Fibroblast of upper back skin (primary cell): ENCODE data around the gene MACO1.
"Not testable (repeated sequence)": the region's sequence is repeated elsewhere in the genome, so short reads cannot be mapped to it uniquely, and the experiment has no call there.

Experiments
- DNase-seq: peaks from one replicate; pipeline ENCODE4 v3.0.0-alpha.2; 2013

MACO1 gene

DNA sequence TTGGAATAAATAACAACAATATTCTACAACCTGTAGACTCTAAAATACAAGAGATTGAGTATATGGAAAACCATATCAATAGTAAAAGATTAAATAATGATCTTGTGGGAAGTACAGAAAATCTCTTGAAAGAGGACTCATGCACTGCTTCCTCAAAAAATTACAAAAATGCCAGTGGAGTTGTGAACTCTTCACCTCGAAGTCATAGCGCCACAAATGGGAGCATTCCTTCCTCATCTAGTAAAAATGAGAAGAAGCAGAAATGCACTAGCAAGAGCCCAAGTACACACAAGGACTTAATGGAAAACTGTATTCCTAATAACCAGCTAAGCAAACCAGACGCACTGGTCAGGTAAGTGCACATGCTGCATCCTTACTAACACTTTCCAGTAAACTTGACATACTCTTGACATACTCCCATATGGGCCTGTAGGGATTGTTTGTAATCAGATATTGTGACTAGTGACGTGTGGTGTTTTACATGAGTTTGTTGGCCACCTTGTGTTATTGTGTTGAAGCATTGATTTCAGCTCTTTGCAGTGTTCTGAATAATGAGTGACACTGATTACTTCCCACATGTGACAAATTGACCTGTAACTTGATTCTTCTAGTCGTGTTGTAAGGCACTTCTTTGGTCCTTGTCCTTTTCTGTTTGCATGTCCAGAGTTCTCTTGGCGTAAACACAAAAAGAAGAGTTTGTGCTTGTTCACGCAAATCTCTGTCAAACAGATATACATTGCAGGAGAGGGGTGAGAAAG is 28.0 kb downstream of the MACO1 start:
- peak; percentile 37 for DNase-seq

DNA sequence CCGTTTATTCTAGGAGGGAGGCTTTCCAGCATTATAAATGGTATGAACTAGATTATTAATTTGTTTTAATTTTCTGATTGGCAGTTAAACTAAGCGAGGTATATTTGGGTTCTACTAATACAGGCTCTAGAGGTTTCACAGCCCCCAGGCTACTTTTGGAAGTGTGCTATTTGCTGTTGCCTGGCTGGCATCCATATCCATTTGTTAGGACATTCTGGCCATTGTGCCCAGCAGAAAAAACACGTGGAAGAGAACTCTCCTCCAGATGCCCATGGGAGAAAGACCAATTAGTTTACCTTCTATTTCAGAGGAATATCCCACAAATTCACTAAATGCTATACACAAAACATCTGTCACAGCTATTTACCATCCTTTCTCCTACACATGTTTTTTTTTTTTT is 29.3 kb downstream of the MACO1 start:
- no peak for DNase-seq

DNA sequence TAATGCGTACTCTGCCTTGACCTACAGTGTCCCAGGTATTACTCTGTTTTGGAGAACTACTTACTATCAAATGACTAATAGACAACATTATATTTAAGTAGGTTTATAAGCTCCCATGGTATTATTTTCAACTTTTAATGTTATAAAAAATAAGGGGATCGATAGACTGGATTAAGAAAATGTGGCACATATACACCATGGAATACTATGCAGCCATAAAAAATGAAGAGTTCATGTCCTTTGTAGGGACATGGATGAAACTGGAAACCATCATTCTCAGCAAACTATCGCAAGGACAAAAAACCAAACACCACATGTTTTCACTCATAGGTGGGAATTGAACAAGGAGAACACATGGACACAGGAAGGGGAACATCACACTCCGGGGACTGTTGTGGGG is 30.1 kb downstream of the MACO1 start:
- not testable (repeated sequence) for DNase-seq

DNA sequence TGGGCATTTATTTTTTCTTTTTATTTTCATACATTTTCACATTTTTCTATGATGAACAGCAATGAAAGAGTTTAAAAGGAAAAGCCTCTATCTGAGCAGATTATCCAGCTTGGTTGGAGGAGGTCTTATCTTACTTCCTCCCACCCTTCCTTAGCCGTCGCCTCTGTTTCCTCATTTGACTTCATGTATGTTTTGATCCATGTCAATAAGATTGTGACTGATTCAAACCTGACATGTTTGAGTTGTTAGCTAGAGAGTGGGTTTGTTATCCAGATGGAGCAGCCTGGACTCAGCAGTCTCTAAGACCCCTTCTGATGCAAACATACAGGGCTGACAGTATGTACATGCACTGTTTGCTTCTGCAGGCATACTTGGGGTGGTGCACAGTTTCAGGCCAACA is 31.2 kb downstream of the MACO1 start:
- DNase-seq = no peak

DNA sequence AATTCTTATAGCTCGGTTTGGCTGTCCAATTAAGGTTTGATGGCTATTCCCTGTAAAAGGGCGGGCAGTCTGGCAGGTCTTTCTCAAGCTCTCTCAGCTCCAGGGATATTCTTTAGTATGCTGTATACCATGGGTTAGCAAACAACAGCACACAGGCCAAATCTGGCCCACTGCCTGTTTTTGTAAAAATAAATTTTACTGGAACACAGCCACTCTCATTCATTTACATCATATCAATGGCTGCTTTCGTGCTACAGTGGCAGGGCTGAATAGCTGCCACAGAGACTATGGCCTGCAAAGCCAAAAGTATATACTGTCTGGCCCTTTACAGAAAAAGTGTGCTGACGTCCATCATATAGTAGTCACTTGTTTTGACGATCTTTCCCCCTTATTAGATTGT is 32.0 kb downstream of the MACO1 start:
- no peak for DNase-seq

DNA sequence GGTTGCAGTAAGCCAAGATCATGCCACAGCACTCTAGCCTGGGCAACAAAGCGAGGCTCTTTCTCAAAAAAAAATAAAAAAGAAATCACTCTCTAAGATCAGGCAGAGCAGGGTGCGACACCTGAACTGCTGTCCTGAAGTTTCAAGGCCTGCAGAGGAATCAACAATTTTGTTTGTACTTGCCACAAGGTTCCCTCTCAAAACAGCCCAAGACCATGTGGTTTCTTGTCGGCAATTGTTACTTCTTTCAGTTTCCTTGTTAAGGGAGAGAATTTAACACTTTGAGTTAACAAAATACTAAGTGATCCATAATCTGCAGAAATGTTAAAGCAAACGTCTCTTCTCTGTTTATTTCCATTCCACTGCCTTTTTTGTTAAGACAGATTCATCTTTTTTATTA is 36.5 kb downstream of the MACO1 start:
- no peak for DNase-seq

DNA sequence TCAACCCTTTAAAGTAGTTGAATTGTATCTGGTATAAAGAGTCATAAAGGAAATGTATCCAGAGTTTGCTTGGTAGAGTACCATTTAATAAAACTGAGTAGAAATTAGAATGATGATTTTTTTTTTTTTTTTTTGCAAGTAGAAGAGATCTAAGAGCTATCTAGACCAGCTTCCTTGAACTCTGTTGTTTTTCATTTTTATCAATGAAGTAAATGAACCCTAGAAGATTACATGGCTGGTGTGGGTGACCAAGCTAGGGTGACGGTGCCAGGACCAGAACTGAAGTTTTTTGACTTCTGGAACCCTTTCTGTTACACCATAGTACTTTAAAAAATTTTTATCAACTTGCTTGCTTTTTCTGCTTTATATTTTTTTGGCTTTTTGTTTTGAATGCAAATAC is 36.9 kb downstream of the MACO1 start:
- no peak for DNase-seq

DNA sequence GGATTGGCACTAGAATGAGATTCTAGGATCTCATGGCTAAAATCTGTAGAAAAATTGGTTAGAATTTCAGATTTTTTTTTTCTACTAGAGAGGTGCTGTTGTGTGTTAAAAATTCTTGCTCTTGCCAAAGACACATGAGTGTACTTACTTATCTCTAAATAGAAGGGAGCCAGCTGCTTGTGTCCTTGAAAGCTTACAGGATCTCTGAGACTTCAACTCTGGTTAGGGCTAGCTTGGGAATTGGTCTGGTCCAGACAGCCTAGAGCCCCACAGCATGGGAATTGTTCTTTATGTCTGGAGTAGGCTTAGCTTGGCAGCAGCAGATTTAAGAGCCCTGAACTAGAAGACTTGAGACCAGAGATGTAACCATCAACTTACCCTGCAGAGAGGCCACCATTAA is 37.3 kb downstream of the MACO1 start:
- peak; percentile 21 for DNase-seq

DNA sequence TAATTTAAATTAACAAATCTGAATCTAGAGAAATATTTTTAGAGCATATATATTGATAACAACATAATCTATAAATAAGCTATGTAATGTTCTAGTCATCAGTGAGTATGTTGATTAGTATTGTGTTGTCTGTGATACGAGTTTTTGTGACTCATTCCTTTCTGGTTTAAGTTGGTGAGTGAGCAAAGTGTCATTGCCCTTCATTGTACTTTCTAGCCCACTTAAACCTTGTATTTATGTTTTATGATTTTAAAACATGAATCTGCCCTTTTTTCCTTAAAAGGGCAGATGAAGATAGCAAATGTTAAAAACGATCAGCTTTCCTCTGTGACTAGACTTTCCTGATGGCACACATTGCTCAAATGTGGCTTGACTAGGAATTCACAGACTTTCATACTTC is 38.5 kb downstream of the MACO1 start:
- peak; percentile 43 for DNase-seq

DNA sequence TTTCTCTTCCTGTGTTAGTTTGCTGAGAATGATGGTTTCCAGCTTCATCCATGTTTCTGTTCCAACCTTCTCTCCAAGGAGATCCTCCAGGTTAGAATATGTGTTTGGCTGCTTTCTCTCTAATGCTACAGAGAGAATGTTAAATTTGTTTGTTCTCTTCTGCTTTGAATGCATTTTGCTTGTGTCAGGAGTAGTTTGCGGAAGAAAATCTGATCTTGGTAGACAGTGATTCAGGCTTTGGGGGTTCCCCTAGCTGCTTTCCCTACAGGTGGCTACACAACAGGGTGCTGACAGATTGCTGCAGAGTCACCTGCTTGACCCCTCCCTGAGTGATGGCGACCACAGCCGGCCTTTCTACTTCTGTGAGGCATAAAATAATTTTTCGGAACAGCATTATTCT is 41.8 kb downstream of the MACO1 start:
- no peak for DNase-seq

DNA sequence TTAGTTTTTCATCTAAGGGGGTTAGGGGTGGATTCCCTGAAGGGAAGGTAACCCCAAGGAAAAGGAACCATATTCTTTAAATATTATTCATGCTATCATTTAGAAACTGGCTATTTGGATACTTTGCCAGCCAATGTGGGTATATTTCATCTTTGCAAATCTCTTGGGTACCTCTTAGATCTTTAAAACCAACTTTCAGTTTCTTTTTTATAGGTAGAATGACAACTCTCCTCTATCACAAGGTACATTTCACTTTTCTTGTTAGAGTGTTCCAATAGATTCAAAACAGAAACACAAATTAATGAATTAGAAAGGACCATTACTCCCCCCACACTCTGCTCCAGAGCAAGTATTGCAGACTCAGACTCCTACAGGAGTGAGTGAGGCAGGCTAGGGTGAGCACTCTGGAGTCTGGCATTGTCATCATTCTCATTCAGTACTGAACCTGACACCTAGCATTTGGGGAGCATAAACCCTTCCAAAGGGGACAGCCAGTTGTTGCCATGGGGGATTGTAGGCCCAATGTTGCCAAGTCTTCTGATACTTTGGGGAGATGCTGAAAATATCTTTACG is 43.0 kb downstream of the MACO1 start:
- DNase-seq = no peak

DNA sequence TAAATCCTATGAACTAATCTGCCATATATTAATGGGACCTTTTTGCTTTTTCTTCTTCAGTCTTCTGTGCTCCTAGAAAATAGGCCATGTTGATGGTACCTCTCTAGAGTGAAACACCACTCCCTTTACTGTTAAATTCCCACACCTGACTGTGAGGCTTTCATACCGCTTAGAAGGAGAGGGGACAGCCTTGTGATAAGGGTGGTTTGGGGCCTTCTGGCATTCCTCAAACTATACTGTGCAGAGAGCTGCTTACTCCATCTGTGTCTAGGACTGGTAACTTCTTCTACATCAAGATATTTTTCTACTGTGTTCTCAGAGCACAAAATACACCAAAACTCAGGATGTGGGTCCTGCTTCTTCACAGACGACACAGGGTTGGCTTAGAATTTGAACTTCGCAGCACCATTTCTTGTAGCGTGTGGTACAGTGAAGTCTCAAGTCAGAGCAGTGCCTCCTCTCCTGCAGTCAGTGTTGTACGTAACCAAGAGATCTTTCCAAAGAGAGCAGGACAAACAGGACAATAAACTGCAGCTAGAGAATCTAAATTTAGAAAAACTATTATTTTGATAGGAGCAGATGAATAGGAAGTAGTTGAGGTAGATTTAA is 43.8 kb downstream of the MACO1 start:
- no peak for DNase-seq

DNA sequence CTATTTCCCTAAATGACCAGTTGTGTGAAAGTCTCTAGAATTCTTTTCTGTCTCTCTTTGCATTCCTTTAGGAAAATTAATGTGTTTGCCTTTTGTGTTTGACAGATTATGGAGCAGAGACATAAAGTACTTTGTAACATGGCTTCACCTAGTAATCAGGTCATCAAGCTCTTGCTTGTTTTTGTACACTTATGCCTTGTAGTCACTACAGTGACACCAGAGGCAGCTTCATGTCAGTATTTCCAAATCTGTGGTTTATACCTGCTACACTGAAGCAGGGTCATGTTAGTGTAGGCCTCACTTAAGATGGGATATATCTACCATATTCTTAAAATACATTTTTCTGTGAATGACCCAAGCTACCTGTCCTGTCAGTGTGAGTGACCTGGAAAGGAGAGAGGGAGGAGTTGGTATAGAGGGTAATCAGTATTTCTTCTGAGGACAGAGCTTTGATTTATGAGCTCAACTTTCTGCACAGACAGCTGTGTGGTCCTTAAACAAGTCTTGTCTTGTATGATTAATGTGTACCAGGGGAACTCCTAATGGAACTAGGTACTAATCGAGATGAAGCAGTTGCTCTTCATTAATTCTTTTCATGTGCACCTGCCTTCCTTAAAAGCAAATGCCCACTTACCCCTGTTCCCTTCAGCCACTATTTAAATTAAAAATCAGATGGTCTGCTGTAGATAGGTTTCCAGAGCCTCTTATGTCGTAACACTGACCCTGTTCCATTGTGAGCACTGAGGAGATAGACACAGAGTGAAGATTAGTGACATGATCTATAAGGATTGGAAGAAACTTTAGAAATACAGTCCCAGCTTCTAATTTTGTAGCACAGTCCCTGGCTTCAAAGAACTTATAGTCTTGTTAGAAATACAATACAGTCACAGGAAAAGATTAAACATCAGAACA is 45.7 kb downstream of the MACO1 start:
- no peak for DNase-seq

DNA sequence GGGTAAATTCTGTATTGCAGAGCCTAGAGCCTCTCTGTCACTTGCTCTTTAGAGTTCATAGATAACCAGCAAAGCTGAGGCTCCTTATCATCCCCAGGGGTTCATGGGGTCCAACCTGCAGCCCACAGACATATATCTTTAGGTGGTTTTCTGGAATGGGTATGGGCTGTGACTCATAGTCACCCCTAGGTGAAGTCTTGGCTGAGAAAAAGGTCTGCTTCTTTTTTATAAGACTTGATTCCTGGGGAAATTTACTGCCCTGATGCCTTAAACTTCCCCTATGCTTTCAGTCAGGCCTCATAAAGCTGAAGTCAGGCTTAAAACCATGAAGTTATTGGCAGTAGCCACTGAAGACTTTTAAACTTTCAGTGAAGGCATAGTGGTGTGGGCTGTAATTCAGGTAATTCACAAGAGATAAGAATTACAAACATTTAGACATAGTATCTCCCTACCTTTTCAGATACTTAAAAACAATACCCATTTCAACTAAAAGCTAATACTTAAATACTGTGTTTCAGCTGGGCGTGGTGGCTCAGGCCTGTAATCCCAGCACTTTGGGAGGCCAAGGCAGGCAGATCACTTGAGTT is 46.8 kb downstream of the MACO1 start:
- DNase-seq = no peak

DNA sequence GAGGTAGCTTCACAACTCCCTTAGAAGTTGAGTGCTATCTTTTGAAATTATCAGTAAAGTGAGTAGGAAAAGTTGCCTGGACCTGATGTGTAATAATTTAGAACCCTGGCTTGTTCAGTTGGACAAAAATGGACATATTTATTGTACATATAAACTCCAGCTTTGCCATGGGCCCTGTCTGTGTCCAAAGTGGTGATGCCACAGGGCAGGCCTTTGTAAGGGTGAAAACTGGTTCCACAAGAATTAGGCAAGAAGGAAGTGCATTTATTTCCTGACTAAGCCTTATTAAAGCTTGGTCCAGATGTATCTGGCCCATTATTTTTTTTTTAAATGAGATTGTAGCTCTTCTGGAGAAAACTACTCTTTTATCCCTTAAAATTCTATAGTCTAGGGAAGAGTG is 47.9 kb downstream of the MACO1 start:
- DNase-seq = no peak

DNA sequence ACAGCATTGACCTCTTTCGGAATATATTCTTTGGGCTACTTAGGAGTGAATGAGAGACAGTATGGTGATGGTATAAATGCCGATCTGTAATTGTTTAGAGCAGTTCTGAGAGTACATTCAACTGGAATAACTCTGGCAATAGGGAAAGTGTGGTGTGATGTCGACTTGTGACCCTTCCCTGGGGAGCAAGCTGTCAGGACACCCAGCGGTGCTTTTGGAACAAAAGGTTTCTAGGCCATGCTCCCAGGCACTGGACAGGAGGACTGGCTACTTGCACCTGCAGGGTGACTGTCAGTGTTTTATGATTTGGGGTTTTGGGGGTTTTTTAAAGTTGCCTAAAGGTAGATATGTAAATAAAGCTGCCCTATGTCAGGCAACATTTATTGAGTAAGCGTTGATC is 50.9 kb downstream of the MACO1 start:
- DNase-seq = no peak

DNA sequence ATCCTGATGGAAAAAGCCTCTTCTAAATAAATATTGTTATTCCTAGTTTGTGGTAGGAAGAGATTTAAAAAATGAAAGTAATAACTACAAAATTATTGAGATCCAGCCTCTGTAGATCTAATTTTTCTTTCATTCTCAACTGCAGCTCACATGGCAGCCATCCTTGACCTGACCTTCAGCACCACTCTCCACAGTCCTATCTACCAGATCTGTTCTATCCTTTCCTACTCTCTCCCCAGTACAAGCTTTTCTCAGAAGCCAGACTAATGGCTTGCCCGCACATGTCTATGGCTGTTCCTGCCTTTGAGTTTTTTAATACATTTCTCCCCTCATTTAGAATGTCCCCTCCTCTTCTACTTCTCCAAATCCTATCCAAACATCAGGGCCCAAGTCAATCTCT is 51.5 kb downstream of the MACO1 start:
- DNase-seq = no peak

DNA sequence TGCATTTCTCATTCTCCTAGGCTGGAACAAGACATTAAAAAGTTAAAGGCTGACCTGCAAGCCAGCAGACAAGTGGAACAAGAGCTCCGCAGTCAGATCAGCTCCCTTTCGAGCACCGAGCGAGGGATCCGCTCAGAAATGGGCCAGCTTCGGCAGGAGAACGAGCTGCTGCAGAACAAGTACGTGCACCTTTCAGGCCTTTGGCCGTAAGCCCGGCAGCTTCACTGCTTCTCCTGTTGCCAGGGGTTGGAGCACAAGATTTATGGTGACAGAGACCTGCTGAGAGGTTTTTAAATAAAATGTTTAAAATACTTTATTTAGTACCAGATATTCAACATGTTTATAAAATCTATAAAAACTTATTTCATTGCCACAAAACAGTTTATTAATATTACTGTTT is 53.4 kb downstream of the MACO1 start:
- DNase-seq = no peak

DNA sequence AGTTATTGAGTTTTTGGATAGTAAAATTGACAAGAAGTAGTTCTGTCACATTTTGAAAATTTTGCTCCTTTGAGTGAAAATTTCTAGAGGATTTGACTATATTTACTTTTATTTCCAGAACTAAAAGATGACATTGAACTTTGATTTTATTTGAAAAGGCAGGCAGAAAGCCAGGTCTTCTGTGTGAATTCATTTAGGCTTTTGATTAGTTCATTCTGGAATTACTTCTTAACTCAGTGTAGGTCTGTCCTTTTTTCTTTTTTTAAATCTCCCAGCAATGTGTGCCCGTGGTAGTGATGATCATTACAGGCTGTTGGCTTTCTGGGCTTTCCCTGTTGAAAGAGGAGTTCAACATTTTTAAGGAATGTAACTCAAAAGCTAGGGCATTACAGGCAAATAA is 53.8 kb downstream of the MACO1 start:
- no peak for DNase-seq

DNA sequence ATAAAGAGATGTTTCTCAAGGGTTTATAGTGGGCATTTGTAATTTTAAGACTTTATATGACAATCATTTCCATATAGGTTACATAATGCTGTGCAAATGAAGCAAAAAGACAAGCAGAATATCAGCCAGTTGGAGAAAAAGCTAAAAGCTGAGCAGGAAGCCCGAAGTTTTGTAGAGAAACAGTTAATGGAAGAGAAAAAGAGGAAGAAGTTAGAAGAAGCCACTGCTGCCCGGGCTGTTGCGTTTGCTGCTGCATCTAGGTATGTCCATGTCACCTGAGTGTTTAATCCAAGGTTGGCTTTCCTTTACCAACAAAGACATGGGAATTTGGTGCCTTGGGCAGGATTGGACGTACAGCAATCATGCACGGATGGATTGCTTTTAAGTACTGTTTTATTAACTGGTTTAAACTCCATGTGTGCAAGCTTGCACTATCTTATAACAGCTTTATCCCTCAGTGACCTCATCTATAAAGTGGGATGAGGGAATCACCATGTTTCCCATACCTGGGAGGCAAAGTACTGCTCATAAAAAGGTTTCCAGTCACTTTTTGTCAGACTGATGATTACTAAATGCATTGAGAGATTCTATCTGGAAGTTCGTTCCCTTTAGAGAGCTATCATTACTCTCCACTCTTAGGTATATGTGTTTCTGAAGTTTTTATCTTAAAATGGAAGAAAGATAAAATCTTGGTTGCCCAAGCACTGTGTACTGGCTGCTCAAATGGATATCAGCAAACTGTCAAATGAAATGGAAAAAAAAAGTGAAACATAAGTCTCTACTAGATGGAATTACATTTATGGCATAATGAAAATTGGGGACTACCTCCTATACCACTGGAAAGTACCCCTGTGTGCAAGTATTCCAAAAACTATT is 55.1 kb downstream of the MACO1 start:
- DNase-seq = no peak

DNA sequence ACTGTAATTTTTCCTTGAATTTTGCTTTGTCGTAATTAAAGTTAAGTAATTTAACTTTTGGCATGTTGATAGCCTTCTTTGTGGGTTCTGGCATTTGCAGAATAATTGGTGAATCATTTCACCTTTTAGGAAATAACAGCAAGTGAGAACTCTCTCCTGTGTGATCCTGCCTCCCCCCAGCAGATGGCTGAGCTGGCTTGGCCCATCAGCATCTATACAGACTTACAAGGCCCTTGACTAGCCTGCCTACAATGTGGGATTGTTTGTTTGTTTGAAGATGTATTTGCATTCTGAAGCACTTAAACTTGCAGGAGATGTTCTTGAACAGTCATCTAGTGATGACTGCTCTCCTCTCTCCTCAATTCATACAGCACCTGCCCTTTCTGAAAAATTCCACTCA is 55.9 kb downstream of the MACO1 start:
- peak; percentile 32 for DNase-seq

DNA sequence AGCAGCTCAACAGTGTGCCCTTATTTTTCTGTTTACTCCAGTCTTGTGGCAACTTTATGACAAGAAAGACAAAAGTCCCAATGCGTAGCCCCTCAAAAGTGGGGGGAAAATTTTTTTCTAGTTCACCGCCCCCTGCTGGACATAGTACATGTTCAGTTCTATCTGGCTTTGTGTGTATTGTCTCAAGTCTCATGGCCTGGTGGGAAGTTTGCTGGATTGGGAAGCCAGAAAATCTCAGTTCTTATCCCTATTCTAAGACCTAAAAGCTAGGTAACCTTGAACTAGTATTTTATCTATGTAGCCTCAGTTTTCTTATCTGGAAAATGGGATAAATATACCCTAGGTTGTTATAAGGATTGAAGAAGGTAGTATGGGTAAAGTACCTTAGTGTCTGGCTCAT is 56.9 kb downstream of the MACO1 start:
- no peak for DNase-seq
